ENCODE data around the gene SLC22A23. TPM values are rescaled to one million over a fixed set of nuclear protein-coding genes. Genes with fewer than 3 reads are reported as not detected.
A peak's percentile ranks its signal among the peaks of the same experiment; 100 is the strongest.

The SLC22A23 gene, protein sequence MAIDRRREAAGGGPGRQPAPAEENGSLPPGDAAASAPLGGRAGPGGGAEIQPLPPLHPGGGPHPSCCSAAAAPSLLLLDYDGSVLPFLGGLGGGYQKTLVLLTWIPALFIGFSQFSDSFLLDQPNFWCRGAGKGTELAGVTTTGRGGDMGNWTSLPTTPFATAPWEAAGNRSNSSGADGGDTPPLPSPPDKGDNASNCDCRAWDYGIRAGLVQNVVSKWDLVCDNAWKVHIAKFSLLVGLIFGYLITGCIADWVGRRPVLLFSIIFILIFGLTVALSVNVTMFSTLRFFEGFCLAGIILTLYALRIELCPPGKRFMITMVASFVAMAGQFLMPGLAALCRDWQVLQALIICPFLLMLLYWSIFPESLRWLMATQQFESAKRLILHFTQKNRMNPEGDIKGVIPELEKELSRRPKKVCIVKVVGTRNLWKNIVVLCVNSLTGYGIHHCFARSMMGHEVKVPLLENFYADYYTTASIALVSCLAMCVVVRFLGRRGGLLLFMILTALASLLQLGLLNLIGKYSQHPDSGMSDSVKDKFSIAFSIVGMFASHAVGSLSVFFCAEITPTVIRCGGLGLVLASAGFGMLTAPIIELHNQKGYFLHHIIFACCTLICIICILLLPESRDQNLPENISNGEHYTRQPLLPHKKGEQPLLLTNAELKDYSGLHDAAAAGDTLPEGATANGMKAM
- 100 to 1,000 TPM in 1 of 2 donors, 10 to 100 TPM in 1; 53.1 to 129 TPM for total RNA-seq

DNA sequence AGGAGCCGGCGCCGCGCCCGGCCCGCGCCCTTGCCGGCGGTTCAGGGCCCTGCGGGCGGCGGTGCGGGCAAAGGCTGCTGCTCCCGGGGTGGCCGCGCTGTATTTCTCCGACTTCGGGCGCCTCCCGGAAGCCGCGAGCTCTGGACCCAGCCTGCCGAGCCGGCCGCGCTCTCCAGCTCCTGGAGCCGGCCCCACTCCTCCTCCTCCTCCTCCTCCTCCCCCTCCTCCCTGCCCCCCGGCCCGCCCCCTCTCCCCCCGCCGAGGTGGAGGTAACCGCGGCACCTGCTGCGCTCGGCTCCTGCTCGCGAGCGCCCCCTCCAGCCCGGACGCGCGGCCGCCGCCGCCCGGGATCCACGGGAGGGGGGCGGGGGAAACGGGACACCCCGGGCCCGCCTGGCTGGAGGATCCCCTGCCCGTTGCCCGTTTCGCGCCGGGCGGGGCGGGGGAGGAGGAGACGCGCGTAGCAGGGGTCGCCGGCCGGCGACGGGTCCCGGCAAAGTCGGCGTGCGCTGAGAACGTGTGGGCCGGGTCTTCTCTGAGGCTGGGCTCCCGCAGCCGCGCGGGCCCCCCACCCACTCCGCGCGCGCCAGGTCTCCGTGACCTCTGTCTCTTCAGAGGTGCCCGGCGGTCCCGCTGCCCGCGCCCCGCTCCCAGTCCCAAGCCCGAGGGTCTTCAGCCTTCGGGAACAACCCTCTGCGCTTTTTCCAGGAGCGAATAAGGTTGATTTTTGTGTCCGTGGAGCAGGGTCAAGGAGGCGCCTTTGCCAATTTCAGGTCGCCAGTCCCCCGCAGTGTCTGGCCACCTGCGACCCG lies at the start of gene SLC22A23:
Gene SLC22A23, minus strand, starts transcription at position 153 of the 812 bp plus-strand sequence. CDS start 491 bp downstream, outside the sequence.
- H3K27me3 ChIP-seq (replicated peaks; ENCODE audit: insufficient read depth): no peaks in the 10 kb centered on the region
- under 1% methylated on average over 35 of the region's 97 CpGs for WGBS
- DNase-seq (ENCODE audit: low spot score): peak; percentile 87
- intact Hi-C loops (cut with DNase I): loop anchor here (5.0 to 10.0 kb wide), 3 partner anchors 100 to 278 kb away; no protein-coding TSS in a partner anchor
- H3K9me3 ChIP-seq: no peaks in the 10 kb centered on the region
- no peaks in the 10 kb centered on the region for H3K36me3 ChIP-seq
- TF ChIP-seq POLR2A (IDR thresholded peaks at IDR 0.05) (peak; percentile 52), POLR2AphosphoS5 (IDR thresholded peaks at IDR 0.05) (peak; percentile 26), CTCF (IDR thresholded peaks at IDR 0.05) (peak; percentile 74 to 94 (median 86))
- no peaks in the 10 kb centered on the region for H3K4me1 ChIP-seq (replicated peaks)
- H3K4me3 ChIP-seq: peak within 1 kb of the TSS; percentile 68
- H3K27ac ChIP-seq: peak within 1 kb of the TSS; percentile 84 to 88

- TF ChIP-seq POLR2AphosphoS5 (IDR thresholded peaks at IDR 0.05) (no peak), POLR2A (IDR thresholded peaks at IDR 0.05) (no peak), CTCF (IDR thresholded peaks at IDR 0.05) (no peak)
Measured at GRCh38 chr6:3506200-3506599, 49.4 kb upstream of the SLC22A23 start.

GRCh38 chr6:3504938-3505805 lies 48.3 kb upstream of the SLC22A23 start:
- TF ChIP-seq POLR2A (IDR thresholded peaks at IDR 0.05) (no peak), POLR2AphosphoS5 (IDR thresholded peaks at IDR 0.05) (no peak), CTCF (IDR thresholded peaks at IDR 0.05) (no peak)
- no peaks in the 10 kb centered on the region for H3K36me3 ChIP-seq
- no peak for DNase-seq (ENCODE audit: low spot score)
- no peaks in the 10 kb centered on the region for H3K27me3 ChIP-seq (replicated peaks; ENCODE audit: insufficient read depth)
- intact Hi-C loops (cut with DNase I): no loop called here
- H3K27ac ChIP-seq: peak overlapping the region; percentile 57 to 66
- H3K9me3 ChIP-seq: no peaks in the 10 kb centered on the region
- WGBS: 94% methylated on average over 13 of the region's 13 CpGs
- peaks cover 3% of the 10 kb centered on the region for H3K4me1 ChIP-seq (replicated peaks)
- no peak overlapping the region for H3K4me3 ChIP-seq

More at GRCh38 chr6:3506200-3506599, 49.4 kb upstream of the SLC22A23 start:
- no peaks in the 10 kb centered on the region for H3K9me3 ChIP-seq
- intact Hi-C loops (cut with DNase I): no loop called here
- H3K27me3 ChIP-seq (replicated peaks; ENCODE audit: insufficient read depth): no peaks in the 10 kb centered on the region
- no peaks in the 10 kb centered on the region for H3K36me3 ChIP-seq
- DNase-seq (ENCODE audit: low spot score): no peak
- peaks cover 4% of the 10 kb centered on the region for H3K4me1 ChIP-seq (replicated peaks)
- H3K4me3 ChIP-seq: no peak overlapping the region
- 89% methylated on average over 4 of the region's 4 CpGs for WGBS
- H3K27ac ChIP-seq: peak overlapping the region; percentile 57 to 66

DNA sequence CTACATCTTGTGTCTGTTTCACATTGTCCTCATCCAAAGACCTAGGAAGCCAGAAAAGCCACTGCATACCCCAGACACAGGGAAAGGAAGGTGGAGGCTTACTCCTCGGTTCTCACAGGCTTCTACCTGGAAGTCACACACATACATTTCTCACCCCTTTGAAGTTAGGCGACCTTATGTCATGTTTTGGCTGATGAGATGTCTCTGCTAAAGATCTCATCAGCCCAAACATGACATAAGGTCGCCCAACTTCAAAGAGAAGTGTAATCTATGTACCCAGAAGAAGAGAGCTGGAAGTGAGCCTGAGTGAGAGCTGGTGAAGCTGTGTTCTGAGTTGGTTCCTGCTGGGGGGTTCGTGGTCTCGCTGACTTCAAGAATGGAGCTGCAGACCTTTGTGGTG lies 47.5 kb upstream of the SLC22A23 start:
- Histone ChIP-seq H3K36me3 (no peaks in the 10 kb centered on the region), H3K4me3 (no peak overlapping the region), H3K4me1 (replicated peaks) (peaks cover 10% of the 10 kb centered on the region), H3K27me3 (replicated peaks; ENCODE audit: insufficient read depth) (no peaks in the 10 kb centered on the region), H3K27ac (no peak overlapping the region), H3K9me3 (no peaks in the 10 kb centered on the region)
- no peak for TF ChIP-seq POLR2A (IDR thresholded peaks at IDR 0.05)
- no peak for TF ChIP-seq CTCF (IDR thresholded peaks at IDR 0.05)
- TF ChIP-seq POLR2AphosphoS5 (IDR thresholded peaks at IDR 0.05): no peak
- intact Hi-C loops (cut with DNase I): no loop called here
- no peak for DNase-seq (ENCODE audit: low spot score)
- WGBS: 82% methylated on average over 5 of the region's 5 CpGs
